ENCODE data around the gene PDLIM4.

PDLIM4 gene

GRCh38 chr5:132254321-132254977 lies 3.0 kb upstream of the PDLIM4 start:
- no peak for DNase-seq

DNA sequence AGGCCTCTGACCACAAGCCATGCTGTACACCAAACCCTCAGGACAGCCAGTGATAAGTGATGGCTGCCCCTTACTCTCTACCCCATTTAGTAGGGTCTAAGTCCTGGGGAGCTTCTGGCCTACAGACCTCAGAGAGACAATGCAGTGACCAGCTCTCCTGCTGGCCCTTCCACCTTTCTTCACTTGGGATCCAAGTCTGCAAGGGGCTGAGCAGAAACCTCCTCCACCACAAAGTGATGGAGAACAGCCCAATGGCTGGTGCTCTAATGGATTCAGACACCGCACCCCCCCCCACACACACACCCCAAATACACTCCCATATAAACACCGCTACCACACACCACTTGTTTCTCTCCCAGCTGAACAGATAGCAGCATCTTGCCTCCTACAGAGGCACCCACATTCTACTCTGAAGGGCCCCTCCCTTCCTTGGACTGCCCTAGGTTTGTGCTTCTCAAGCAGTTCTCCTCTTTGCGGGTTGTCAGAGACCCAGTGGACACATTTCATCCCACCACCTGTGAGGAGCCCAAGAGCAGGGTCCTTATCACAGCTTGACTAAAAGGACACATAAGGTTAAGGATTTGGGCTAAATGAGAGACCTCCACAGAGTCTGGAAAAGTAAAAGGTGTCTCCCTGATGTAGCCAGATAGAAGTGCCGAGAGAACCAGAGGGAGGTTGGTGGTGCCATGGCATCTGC lies 1.3 kb upstream of the PDLIM4 start:
- DNase-seq = no peak

- DNase-seq = no peak
These were observed 739 bp upstream of the PDLIM4 start for GRCh38 chr5:132256783-132257130.

- no peak for DNase-seq
These were observed 889 bp downstream of the PDLIM4 start for GRCh38 chr5:132258102-132259068.

DNA sequence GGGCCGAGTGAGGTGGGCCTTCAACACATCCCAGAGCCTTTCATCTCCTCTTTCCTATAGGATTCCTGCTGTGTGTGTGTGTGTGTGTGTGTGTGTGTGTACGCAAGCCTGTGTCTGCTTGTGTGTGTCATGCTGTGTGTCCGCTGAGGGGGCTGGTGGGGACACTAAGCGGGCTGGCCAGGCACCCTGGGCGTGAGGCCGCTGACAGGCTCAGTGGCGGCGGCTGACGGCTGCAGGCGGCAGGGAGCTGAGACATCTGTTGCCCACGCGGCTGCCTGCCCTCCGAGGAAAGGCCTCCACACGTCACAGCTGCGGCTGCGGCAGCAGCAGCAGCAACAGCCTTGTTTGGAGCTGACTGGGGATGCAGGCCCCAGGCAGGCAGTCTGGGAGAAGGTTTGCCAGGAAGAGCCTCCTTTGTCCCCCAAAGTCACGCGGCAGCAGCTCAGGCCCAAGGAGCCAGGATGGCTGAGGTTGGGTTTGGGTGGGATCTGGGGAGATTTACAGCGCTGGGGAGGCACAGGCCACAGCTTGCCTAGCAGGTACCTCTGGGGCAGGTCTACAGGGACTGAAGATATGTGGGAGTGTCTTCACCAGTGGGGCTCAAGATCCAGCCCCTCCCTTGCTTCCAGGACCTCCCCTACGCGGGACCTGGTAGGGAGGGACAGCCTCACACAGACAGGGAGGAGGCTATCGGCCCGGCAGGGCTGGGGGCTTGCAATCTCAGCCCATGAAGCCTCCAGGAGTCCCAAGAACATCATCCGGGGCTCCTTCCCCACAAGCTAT lies 1.8 kb downstream of the PDLIM4 start:
- DNase-seq = no peak

DNA sequence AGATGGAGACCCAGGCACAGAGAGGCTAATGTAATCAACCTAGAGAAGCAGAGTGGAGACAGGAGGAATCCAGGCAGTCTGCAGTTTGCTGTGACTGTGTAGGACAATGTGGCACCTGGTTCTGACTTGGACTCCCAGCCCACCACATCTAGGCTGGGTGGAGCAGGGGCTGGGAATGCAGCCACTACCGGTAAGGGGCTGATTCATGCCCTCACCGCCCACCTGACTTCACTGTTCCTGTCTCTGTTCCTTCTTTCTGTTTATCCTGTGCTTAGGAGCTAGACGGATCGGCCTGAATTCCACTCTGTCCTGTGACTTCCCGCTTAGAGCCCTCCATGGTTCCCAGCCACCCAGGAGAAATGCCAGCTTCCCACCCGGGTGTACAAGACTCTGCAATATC lies 2.6 kb downstream of the PDLIM4 start:
- no peak for DNase-seq

GRCh38 chr5:132260714-132261551 lies 3.4 kb downstream of the PDLIM4 start:
- DNase-seq = peak; percentile 20

DNA sequence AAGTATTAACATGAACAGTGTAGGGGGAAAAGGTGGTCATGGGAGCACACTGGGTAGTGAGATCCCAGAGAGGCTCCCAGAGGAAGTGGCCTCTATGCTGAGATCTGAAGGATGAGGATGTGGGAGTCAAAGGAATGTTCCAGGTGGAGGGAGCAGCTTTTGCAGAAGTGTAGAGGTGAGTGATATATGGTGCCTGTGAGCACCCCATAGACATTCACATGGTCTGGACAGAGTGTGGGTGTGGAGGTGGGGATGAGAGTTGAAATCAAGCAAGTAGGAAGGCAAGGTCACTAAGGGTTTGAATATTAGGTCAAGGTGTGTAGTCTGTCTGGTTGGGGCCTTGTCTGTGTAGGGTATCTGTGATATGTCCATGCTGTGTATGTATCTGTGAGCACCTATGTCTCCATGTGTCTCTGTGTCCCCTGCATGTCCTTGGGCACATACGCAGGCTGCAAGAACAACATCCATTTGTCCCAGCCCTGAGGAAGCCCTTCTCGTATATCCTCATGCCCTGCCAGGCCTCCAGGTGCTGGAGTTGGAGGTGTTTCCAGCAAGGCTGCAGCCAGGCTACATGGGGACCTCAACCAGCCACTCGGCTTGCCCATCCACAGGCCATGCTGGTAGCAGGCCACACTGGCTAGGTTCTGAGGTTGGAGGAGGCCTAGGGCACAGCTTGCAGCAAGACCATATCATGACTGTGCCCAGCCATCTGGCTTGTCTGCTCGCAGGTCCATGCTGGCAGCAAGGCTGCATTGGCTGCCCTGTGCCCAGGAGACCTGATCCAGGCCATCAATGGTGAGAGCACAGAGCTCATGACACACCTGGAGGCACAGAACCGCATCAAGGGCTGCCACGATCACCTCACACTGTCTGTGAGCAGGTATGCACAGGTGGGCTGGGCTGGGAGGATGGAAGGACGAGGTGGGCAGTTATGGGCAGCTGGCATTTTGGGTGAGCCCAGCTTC lies 4.7 kb downstream of the PDLIM4 start:
- DNase-seq = no peak

DNA sequence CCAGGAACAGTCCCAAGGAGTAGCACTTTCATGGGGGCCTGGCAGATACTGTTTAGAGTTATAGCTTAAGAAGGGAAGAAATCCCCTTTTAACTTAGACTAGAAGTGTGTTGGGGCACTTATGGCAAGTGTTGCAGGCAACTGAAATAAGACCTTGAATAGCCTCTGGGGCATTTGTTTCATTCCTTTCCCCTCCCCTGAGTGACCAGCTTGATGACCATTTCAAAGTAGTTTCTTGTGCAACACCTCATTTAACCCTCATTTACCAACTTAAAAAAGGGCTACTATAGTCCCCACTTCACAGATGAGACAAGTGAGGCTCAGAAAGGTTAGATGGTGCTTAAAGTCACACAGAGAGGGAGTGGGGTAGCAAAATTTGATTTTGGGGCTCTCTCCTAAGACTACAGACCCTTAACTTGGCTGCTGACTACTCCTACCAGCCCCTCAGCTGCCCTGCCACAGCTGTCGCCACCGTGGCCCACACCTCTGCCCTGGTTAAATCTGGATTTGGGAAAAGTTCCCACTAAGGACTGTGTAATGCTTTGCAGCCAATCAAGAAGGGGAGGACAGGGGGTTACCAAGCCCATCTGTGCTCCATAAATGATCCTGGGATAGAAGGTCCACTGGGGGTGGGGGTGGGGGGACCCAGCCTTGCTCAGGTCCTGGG lies 5.5 kb downstream of the PDLIM4 start:
- no peak for DNase-seq

- no peak for DNase-seq
These were observed 6.2 kb downstream of the PDLIM4 start for GRCh38 chr5:132263548-132264261.

DNA sequence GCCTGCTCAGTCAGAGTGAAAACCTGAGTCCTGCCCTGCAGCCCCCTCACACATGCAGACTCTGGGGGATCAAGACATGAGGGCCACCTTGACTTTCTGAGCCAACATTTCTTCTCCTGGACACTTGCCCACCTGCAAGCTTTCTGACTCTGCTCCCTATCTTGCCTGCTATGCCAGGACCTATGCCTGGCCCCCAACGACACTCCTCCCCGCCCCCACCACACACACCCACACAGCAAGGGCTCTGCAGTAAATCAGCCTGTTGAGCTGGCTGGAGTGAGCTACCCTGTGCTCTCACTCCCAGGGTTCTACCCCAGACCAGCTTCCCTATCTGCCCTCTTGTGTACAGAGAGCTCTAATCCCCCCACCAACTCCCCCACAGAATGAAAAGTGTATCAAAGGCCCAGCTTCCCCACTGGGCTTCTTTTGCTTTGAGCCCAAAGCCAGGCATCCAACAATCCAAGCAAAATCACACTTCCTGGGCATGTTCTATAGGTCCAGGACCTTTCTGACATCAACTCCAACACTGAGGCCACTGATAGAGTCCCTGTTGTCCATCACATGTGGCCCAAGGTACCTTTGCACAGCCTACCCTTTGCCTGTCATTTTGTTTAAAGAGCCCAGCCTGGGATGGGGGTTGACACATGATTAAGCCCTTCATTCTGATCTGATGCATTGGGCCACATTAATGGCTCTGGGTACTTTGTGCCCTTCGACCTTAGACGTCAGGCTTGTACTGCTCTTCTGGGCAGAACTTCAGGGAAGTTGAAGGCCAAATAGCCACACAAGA lies 7.2 kb downstream of the PDLIM4 start:
- DNase-seq = no peak

DNA sequence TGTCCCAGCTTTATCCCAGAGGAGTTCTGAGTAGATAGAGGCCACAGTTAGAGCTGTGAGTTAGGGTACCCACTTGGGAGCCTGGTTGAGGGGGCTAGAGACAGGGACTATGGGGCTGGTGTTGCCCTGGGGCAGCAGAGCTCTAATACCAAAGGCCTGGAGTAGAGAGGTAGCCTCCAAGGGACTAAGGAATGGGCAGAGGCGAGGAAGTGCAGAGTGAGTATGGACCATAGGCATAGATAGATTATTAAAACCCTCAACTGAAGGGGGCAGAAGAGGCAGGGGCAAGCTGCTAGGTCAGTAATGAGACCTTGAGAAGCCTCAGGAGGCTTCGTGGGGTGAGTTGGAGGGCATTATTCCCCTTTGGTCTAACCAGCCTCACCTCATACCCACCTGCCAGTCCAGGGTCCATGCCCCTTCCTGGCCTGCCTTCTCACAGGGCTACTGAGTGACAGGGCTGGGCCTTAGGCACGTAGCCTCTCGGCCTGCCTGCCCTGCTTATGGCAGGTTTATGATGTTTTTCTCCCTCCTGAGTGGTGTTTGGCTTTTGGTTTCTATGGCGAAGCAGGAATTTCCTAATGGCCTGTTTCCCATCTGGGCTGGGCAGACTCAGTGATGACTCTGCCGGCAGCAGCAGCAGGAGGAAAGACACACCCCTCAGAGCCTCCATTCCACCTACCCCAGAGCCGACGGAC lies 8.0 kb downstream of the PDLIM4 start:
- no peak for DNase-seq

GRCh38 chr5:132266031-132266835 lies 8.7 kb downstream of the PDLIM4 start:
- no peak for DNase-seq

DNA sequence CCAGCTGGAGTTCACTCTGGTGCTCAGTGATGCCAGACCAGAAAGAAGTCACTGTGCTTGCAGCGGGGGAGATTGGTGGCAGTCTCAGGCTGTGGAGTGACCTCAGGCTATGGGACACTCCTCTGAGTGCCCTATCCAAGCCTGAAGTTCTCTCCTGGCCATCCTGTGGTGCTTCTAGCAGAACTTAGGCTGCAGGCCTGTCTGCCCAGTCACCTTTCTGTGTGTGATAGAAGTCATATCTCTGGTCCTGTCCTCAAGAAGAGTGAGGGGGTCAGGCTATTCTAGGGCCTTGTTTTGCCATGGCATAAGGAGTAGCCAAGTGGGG lies 9.3 kb downstream of the PDLIM4 start:
- DNase-seq = no peak

- no peak for DNase-seq
These were observed 9.8 kb downstream of the PDLIM4 start for GRCh38 chr5:132267166-132267739.

GRCh38 chr5:132267931-132268768 lies 10.7 kb downstream of the PDLIM4 start:
- DNase-seq = no peak

Data from activated gamma-delta T cell treated with Interleukin-2 at 50 U/mL for 16 hours (primary cell).